Gastrocnemius medialis (tissue), 4 donors: ENCODE measurements around the gene TMEM61.

ENCODE experiments used
- CTCF ChIP-seq, 5 experiments: fragments of 450-650 bp in 3 of 5; fragments of 200-600 bp in 2 of 5; sonication (generic) in 2 of 5; IDR thresholded peaks in 4 of 5; conservative IDR thresholded peaks in 1 of 5; 1 replicate in 4 of 5; 2 replicates in 1 of 5; pipeline ENCODE4 v1.5.1; 2016 to 2019; ENCODE audit warnings: antibody characterized with exemption in 5 of 5, mild to moderate bottlenecking in 3 of 5, moderate library complexity in 3 of 5
- POLR2A ChIP-seq, 2 donors: fragments of 450-650 bp; IDR thresholded peaks; one replicate each; pipeline ENCODE4 v1.6.1; 2017; ENCODE audit warnings: antibody characterized with exemption in 2 of 2, mild to moderate bottlenecking in 2 of 2, moderate library complexity in 2 of 2

- TF ChIP-seq CTCF (IDR thresholded peaks at IDR 0.05 in 4 of 5, conservative IDR thresholded peaks at IDR 0.05 in 1 of 5) (no peak), POLR2A (IDR thresholded peaks at IDR 0.05) (no peak)
Observed at GRCh38 chr1:54955359-54955758, 25.1 kb upstream of the TMEM61 start.
